ENCODE results near the gene TRDN.

DNA sequence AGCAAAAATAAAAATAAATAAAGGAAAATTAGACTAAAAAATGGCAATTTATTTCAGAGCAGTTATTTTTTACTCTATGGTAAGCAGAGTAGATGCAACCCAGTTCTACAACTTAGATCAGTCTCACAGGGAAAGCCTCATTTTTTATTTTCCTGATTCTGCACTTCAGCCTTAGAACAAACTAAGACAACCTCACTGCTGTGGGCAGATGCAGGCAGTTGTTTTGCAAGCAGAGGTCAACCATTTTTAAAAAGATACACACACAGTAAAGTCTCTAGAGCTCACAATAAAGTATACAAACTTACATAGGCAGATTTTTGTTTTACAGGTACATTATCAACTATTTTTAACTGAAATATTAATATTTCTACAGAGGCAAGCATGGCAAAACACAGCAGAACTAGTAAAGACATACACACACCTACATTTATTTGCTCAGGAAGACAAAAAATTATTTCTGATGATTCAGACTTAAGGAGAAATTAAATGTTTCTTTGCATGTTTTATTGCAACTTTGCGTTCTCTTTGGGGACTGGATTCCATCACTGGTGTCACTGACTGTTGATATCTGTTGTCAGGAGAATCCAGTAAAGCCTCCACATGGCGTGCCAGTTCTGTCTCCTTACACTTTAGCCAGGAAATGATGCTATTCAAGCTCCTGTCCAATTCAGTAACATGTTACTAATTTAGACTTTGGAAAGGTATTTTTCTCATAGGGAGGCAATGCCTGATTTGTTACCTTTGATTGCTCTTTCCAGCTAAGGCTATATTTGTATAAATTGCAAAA is 102.7 kb downstream of the TRDN start:
- TF ChIP-seq, protein P1, sequence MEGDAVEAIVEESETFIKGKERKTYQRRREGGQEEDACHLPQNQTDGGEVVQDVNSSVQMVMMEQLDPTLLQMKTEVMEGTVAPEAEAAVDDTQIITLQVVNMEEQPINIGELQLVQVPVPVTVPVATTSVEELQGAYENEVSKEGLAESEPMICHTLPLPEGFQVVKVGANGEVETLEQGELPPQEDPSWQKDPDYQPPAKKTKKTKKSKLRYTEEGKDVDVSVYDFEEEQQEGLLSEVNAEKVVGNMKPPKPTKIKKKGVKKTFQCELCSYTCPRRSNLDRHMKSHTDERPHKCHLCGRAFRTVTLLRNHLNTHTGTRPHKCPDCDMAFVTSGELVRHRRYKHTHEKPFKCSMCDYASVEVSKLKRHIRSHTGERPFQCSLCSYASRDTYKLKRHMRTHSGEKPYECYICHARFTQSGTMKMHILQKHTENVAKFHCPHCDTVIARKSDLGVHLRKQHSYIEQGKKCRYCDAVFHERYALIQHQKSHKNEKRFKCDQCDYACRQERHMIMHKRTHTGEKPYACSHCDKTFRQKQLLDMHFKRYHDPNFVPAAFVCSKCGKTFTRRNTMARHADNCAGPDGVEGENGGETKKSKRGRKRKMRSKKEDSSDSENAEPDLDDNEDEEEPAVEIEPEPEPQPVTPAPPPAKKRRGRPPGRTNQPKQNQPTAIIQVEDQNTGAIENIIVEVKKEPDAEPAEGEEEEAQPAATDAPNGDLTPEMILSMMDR (IDR thresholded peaks at IDR 0.05; ENCODE audit: poor library complexity, severe bottlenecking), result no peak
- no peak for TF ChIP-seq TAF1 (IDR thresholded peaks at IDR 0.05; ENCODE audit: low read depth)
